H1 (cell line): Measurements from ENCODE around the gene DOCK10. TPM values are rescaled to one million over a fixed set of nuclear protein-coding genes. Genes with fewer than 3 reads are reported as not detected.

Experiments
- CBX8 ChIP-seq: fragments of 300-800, 300-1000 bp; sonication (generic); IDR thresholded peaks from 2 replicates; pipeline ENCODE4 v1.7.1; 2016; ENCODE audit warnings: low read depth, low read length, borderline replicate concordance
- POLR2AphosphoS5 ChIP-seq: IDR thresholded peaks from 2 replicates; pipeline ENCODE4 v1.6.1; 2011; ENCODE audit warnings: low read depth, low read length
- SIRT6 ChIP-seq: IDR thresholded peaks from one replicate; pipeline ENCODE4 v1.7.1; 2012; ENCODE audit warnings: low read length, inconsistent platforms
- SIX5 ChIP-seq: IDR thresholded peaks from 2 replicates; pipeline ENCODE4 v1.6.1; 2011; ENCODE audit warnings: mild to moderate bottlenecking, low read depth, low read length
- TAF1 ChIP-seq: IDR thresholded peaks from 2 replicates; pipeline ENCODE4 v1.6.1; 2011; ENCODE audit warnings: mild to moderate bottlenecking, low read depth, low read length
- polyA plus RNA-seq, 7 experiments: library from polyadenylated mRNA; depleted of rRNA in 3 of 7; stranded (reverse) in 5 of 7; unstranded in 2 of 7; fragments of >200 nt in 5 of 7; fragments of 200-250 nt in 2 of 7; gene quantifications; 1 replicate in 5 of 7; 2 replicates in 1 of 7; 4 replicates in 1 of 7; pipeline versions ENCODE4 v1.2.1 to v1.2.3, GENCODE V29; 2011 to 2013; ENCODE audit warnings: missing spikeins in 2 of 7, mixed read lengths in 2 of 7
- total RNA-seq: library from RNA; stranded (reverse); fragmentation: NEBNext Ultra II Directional; extraction: Animal tissue kit (Norgen Biotek cat#: 25700); gene quantifications from 2 replicates; pipeline ENCODE4 v1.2.1, GENCODE V29; 2021

Gene DOCK10
- total and polyA plus RNA-seq, 2 of the 8 experiments (the other 6 are each of a cell fraction or from before 2014, with no cell fraction given), result 0.33 to 1.6 TPM

DNA sequence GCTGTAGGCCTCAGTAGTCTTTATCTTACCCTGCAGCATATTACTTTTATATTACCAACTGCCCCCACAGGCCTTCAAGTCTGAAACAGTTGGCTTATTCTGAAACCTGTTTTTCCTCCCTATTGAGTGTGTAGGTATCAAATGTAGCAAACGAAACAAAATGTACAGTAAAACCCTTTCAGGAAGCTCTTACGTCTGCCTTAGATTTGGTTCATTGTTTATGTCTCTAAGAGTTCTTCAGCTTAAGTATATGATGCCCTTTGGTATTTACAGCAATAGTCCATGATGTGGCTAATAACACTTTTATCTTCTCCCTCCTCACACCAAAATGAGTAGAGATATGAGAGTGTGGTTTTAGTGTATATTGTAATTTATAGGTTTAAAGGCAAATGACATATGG lies 108.8 kb downstream of the DOCK10 start (continued):
- TF ChIP-seq CBX8 (no peak), SIRT6 (no peak), SIX5 (no peak), TAF1 (no peak), POLR2AphosphoS5 (no peak)
